Aorta (tissue), 5 donors: ENCODE data around the gene LTBP2. TPM values are rescaled to one million over a fixed set of nuclear protein-coding genes. Genes with fewer than 3 reads are reported as not detected.

Source experiments
- ATAC-seq: fragments of 200-7000 bp; cut with Tn5 transposase; one replicate; pipeline ENCODE4 v1.9.1; 2022; ENCODE audit warnings: moderate library complexity; ENCODE audit not compliant: low FRiP score
- DNase-seq, 2 donors: peaks; one replicate each; pipeline ENCODE4 v3.0.0-alpha.2; 2020
- H3K27ac ChIP-seq, 2 donors: one replicate each; pipeline ENCODE4 v1.5.1; 2013; ENCODE audit warnings: low read length in 2 of 2, mild to moderate bottlenecking in 2 of 2, moderate library complexity in 2 of 2, control low read depth in 1 of 2, inconsistent platforms in 1 of 2, low read depth in 1 of 2
- H3K27me3 ChIP-seq, 2 donors: one replicate each; pipeline ENCODE4 v1.6.1; 2013; ENCODE audit warnings: control low read depth in 1 of 2, low read length in 1 of 2, mild to moderate bottlenecking in 1 of 2, moderate library complexity in 1 of 2; ENCODE audit not compliant: insufficient read depth in 2 of 2, control insufficient read depth in 1 of 2
- H3K36me3 ChIP-seq, 2 donors: one replicate each; pipeline ENCODE4 v1.6.1; 2013; ENCODE audit warnings: control low read depth in 1 of 2, low read length in 1 of 2, mild to moderate bottlenecking in 1 of 2; ENCODE audit not compliant: insufficient read depth in 2 of 2, control insufficient read depth in 1 of 2
- H3K4me1 ChIP-seq, 2 donors: one replicate each; pipeline ENCODE4 v1.6.1; 2013; ENCODE audit warnings: low read length in 2 of 2, control low read depth in 1 of 2, mild to moderate bottlenecking in 1 of 2, moderate library complexity in 1 of 2; ENCODE audit not compliant: insufficient read depth in 2 of 2, control insufficient read depth in 1 of 2
- H3K4me3 ChIP-seq, 2 donors: one replicate each; pipeline ENCODE4 v1.5.1; 2013; ENCODE audit warnings: low read length in 2 of 2, control low read depth in 1 of 2, mild to moderate bottlenecking in 1 of 2
- H3K9me3 ChIP-seq: one replicate; pipeline ENCODE4 v1.6.1; 2013; ENCODE audit warnings: mild to moderate bottlenecking, low read length; ENCODE audit not compliant: control insufficient read depth
- WGBS, 2 donors: extraction: QIAGEN DNeasy Blood & Tissue Kit; methylation state at CpG; one replicate each; pipeline ENCODE4 v1.1.7; 2013; 5-methylcytosine and 5-hydroxymethylcytosine counted together
- intact Hi-C, 2 donors: fragments of 100-400 bp; cut with DNase I; formaldehyde crosslinking; loops; one replicate each; pipeline versions ENCODE4 v1.14.2 to v1.15.0; 2022
- polyA plus RNA-seq, 2 donors: library from polyadenylated mRNA; stranded (reverse); fragments of 200-250 nt; gene quantifications; one replicate each; pipeline ENCODE4 v1.2.3, GENCODE V29; 2013
- total RNA-seq, 2 donors: library from RNA; stranded (reverse); fragmentation: NEBNext Ultra II Directional; extraction: Animal tissue kit (Norgen Biotek cat#: 25700); gene quantifications; one replicate each; pipeline ENCODE4 v1.2.1, GENCODE V29; 2021
- donor health status: healthy with polysubstance abuse.
- donor health status: Bipolar disorder and iron deficiency.
- donor health status: DM: no; HTN: no; CAD: no.
- donor health status: DM: no; HTN: no; CAD: no.
- donor health status: DM: yes; HTN: yes; CAD: no.

Gene LTBP2
- total and polyA plus RNA-seq, 4 donors = 40.4 to 363 (median 228) TPM

- intact Hi-C loops = no loop called here
- ATAC-seq (no peak), DNase-seq (peak in 1 of 2 donors; percentile 35)
- no peaks in the 10 kb centered on the region for H3K36me3 ChIP-seq
- H3K4me1 ChIP-seq = peaks cover 4 to 6% of the 10 kb centered on the region in 2 donors
- H3K9me3 ChIP-seq = no peaks in the 10 kb centered on the region
- 74 to 78% methylated on average over 13 of the region's 13 CpGs for WGBS, 2 donors
- H3K27me3 ChIP-seq = no peaks in the 10 kb centered on the region
- peak overlapping the region in 1 of 2 donors; percentile 21 for H3K27ac ChIP-seq
- H3K4me3 ChIP-seq = no peak overlapping the region
These were observed 33.9 kb upstream of the LTBP2 start for GRCh38 chr14:74645756-74646470.

DNA sequence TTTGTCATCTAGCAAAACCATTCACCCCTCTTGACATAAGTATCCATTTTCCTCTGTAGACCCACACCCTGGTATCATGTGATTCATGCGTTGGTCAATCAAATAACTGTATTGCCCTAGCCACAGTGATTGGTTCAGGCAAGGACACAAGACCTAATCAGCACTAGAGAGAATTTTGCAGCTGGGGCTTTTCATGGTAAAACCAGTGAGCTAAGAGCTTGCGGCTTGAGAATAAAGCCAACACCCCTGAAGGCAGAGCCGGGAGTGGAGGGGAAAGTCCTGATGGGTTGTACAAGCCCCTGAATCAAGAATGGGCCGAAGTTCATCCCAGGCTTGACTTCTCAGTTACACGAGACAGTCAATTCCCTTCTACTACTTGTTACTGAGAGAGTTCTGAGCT lies 33.2 kb upstream of the LTBP2 start:
- no peak overlapping the region for H3K27ac ChIP-seq
- intact Hi-C loops = no loop called here

DNA sequence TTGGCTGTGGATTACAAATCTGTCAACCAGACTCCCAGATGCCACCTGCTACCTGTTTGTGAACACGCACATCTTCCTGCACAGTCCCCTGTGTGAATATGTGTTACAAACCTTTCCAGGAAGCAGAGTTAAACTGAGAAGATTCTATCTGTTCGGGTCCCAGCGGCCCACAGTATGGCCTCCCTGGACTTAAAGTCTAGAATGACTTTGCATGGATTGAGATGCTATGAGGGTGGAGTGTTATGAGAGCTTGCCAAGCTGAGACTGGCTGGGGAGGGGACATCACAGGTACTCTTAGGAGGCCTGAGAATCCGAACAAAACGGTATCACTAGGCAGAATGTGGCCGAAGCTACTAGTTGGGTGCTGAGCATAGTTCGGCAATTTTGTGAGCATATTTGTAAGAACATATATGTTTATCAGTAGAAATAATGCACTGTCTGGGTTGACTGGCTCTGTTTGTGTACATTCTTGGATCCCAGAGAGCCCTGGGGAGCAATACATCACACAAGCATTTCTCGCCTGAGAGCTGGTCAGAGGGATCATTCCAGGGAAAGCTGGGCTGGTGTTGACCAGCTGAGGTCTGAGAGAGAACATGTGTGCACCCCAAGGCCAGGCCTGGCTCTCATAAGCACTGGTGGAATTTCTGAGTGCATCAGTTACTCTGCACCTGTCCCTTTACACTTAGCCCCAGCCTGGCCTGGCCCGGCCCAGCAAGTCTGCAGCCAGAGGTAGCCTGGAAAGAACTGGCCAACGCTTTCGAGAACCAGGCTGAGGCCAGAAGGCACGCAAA lies 29.8 kb upstream of the LTBP2 start:
- Histone ChIP-seq H3K9me3 (no peaks in the 10 kb centered on the region), H3K27ac (peak overlapping the region in 1 of 2 donors; percentile 16), H3K4me3 (no peak overlapping the region), H3K27me3 (no peaks in the 10 kb centered on the region), H3K36me3 (no peaks in the 10 kb centered on the region), H3K4me1 (peaks cover 0 to 4% of the 10 kb centered on the region in 2 donors)
- intact Hi-C loops = no loop called here
- WGBS, 2 donors = 16 to 26% methylated on average over 12 of the region's 12 CpGs
- peak; percentile 53 to 70 for DNase-seq
- peak; percentile 42 for ATAC-seq

More for the DNA sequence above, 33.2 kb upstream of the LTBP2 start:
- 77 to 82% methylated on average over 5 of the region's 5 CpGs for WGBS, 2 donors
- no peaks in the 10 kb centered on the region for H3K36me3 ChIP-seq
- peaks cover 4 to 6% of the 10 kb centered on the region in 2 donors for H3K4me1 ChIP-seq
- H3K4me3 ChIP-seq = no peak overlapping the region
- no peaks in the 10 kb centered on the region for H3K9me3 ChIP-seq
- no peaks in the 10 kb centered on the region for H3K27me3 ChIP-seq
- DNase-seq (peak in 1 of 2 donors; percentile 12), ATAC-seq (no peak)

DNA sequence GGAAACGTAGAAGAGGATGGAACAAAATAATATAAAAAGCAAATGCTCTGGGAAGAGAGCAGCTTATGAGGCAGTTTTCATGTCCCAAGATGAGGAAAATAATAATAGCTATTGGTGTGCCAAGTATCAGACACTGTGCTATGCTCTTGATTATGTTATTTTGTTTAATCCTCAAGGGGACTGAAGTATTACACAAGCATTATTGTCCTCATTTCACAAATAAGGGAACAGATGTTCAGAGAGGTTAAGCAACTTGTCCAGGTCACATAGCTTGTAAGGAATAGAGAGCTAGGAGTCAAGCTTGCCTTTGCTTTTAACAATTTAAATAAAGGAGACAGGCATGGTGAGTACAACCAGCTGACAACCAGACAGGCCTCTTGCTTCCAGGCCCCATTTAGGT lies 26.9 kb upstream of the LTBP2 start:
- H3K27ac ChIP-seq = no peak overlapping the region
- H3K36me3 ChIP-seq = no peaks in the 10 kb centered on the region
- ATAC-seq (no peak), DNase-seq (no peak)
- H3K4me3 ChIP-seq = no peak overlapping the region
- H3K9me3 ChIP-seq = no peaks in the 10 kb centered on the region
- peaks cover 0 to 3% of the 10 kb centered on the region in 2 donors for H3K4me1 ChIP-seq
- WGBS, 2 donors = 44 to 53% methylated on average over 1 of the region's 1 CpG
- no peaks in the 10 kb centered on the region for H3K27me3 ChIP-seq
- intact Hi-C loops = no loop called here

GRCh38 chr14:74638066-74638465 lies 26.0 kb upstream of the LTBP2 start:
- H3K27ac ChIP-seq = peak overlapping the region in 1 of 2 donors; percentile 29
- WGBS, 2 donors = 14 to 18% methylated on average over 7 of the region's 7 CpGs
- DNase-seq (no peak), ATAC-seq (no peak)
- peaks cover 0 to 3% of the 10 kb centered on the region in 2 donors for H3K4me1 ChIP-seq
- no peaks in the 10 kb centered on the region for H3K9me3 ChIP-seq
- no peaks in the 10 kb centered on the region for H3K27me3 ChIP-seq
- no peaks in the 10 kb centered on the region for H3K36me3 ChIP-seq
- intact Hi-C loops = no loop called here
- H3K4me3 ChIP-seq = no peak overlapping the region

DNA sequence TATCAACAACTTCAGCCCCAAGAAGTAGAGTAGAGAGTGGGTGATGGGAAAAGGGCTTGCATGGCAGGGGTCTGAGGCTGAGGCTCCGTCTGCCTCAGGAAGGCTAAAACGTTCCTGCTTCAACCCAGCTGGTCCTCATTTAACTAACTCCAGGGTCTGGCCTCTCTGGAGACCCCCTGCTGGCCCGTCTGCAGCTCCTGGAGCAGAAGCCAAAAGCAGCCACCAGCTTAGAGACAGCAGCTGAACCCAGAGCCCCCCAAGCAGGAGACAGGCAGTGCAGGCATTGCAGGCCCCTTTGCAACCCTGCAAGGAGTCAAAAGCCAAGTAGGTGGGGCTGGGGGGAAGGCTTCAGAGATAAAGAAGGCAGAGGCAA lies 25.1 kb upstream of the LTBP2 start:
- no peak overlapping the region for H3K4me3 ChIP-seq
- H3K36me3 ChIP-seq = no peaks in the 10 kb centered on the region
- H3K27me3 ChIP-seq = no peaks in the 10 kb centered on the region
- 68 to 69% methylated on average over 3 of the region's 3 CpGs for WGBS, 2 donors
- no peak overlapping the region for H3K27ac ChIP-seq
- intact Hi-C loops = no loop called here
- H3K9me3 ChIP-seq = no peaks in the 10 kb centered on the region
- ATAC-seq (no peak), DNase-seq (no peak)
- peaks cover 0 to 3% of the 10 kb centered on the region in 2 donors for H3K4me1 ChIP-seq

DNA sequence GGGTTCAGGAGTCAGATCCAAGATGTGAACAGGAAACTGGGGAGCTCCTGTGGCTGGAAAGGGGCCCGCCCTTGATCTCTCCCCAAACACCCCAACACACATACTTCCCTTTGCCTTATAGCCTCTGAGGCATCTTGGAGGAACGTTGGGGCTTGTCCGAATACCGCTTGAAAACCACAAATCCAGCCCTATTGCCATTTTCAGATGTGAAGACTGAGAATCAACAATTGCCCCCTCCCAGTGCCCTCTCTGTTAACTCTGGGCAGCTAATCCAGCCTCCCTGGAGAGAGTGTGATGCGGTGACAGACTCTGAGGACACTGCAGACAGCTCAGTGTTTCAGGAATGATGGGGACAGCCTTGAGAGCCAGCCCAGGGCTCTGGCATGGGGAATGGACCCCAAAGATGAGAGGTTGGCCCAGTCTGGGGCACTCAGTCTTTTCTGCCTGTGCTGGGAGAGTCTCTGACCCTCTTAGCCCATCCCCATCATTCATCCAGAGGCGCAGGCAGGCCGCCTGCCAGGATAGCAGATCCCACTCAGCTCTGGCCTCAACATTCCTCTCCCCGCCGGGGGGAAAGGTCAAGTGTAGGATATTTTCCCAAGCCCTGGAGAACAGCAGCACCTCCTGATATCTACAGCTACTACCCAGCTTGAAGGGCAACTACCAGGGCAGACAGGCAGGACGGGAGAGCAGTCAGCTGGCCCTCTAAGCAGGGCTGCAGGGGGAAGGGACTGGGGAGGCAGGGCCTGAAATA lies 24.6 kb upstream of the LTBP2 start:
- 82 to 88% methylated on average over 10 of the region's 10 CpGs for WGBS, 2 donors
- ATAC-seq = no peak
- intact Hi-C loops = no loop called here
- no peaks in the 10 kb centered on the region for H3K27me3 ChIP-seq
- H3K4me1 ChIP-seq = peaks cover 0 to 2% of the 10 kb centered on the region in 2 donors
- H3K9me3 ChIP-seq = no peaks in the 10 kb centered on the region
- DNase-seq = no peak
- no peak overlapping the region for H3K27ac ChIP-seq
- no peak overlapping the region for H3K4me3 ChIP-seq
- no peaks in the 10 kb centered on the region for H3K36me3 ChIP-seq

GRCh38 chr14:74635847-74636246 lies 23.8 kb upstream of the LTBP2 start:
- Histone ChIP-seq H3K27me3 (no peaks in the 10 kb centered on the region), H3K4me3 (no peak overlapping the region), H3K27ac (no peak overlapping the region), H3K36me3 (no peaks in the 10 kb centered on the region), H3K9me3 (no peaks in the 10 kb centered on the region), H3K4me1 (no peaks in the 10 kb centered on the region)
- DNase-seq = no peak
- WGBS, 2 donors = 72 to 76% methylated on average over 3 of the region's 3 CpGs
- ATAC-seq = no peak
- intact Hi-C loops = no loop called here
